Body of pancreas (tissue), 4 donors: Measurements from ENCODE around the gene BCL11B.

ENCODE experiments used
- POLR2A ChIP-seq, 3 donors: fragments of 450-650 bp; IDR thresholded peaks; one replicate each; pipeline ENCODE4 v1.6.1; 2016; ENCODE audit warnings: antibody characterized with exemption in 3 of 3, mild to moderate bottlenecking in 2 of 3
- TF ChIP-seq, protein P1 (sequence below), 7 experiments: fragments of 450-650 bp in 4 of 7; fragments of 200-600 bp in 3 of 7; sonication (generic) in 3 of 7; IDR thresholded peaks; one replicate each; pipeline ENCODE4 v1.5.1; 2016 to 2019; ENCODE audit warnings: antibody characterized with exemption in 7 of 7

- TF ChIP-seq, protein P1, sequence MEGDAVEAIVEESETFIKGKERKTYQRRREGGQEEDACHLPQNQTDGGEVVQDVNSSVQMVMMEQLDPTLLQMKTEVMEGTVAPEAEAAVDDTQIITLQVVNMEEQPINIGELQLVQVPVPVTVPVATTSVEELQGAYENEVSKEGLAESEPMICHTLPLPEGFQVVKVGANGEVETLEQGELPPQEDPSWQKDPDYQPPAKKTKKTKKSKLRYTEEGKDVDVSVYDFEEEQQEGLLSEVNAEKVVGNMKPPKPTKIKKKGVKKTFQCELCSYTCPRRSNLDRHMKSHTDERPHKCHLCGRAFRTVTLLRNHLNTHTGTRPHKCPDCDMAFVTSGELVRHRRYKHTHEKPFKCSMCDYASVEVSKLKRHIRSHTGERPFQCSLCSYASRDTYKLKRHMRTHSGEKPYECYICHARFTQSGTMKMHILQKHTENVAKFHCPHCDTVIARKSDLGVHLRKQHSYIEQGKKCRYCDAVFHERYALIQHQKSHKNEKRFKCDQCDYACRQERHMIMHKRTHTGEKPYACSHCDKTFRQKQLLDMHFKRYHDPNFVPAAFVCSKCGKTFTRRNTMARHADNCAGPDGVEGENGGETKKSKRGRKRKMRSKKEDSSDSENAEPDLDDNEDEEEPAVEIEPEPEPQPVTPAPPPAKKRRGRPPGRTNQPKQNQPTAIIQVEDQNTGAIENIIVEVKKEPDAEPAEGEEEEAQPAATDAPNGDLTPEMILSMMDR (IDR thresholded peaks at IDR 0.05), result no peak
- no peak for TF ChIP-seq POLR2A (IDR thresholded peaks at IDR 0.05)
These were observed 84.9 kb downstream of the BCL11B start for GRCh38 chr14:99186956-99187690.
